ENCODE measurements around the gene DICER1. TPM values are rescaled to one million over a fixed set of nuclear protein-coding genes. Genes with fewer than 3 reads are reported as not detected.
"Not testable (repeated sequence)": the region's sequence is repeated elsewhere in the genome, so short reads cannot be mapped to it uniquely, and the experiment has no call there.

DICER1 gene
- total RNA-seq, 2 donors from 2014 or later: 46.5 to 48.1 TPM

- Mint-ChIP-seq H3K4me1 (peaks cover 28% of the 10 kb centered on the region), H3K27ac (peak overlapping the region; percentile 41), H3K9me3 (peaks cover 3% of the 10 kb centered on the region), H3K27me3 (no peaks in the 10 kb centered on the region), H3K36me3 (ENCODE audit: low read depth) (peaks cover 21% of the 10 kb centered on the region), H3K4me3 (no peak overlapping the region)
- no peak for ATAC-seq (replicated peaks)
Observed at GRCh38 chr14:95146079-95146771, 11.1 kb downstream of the DICER1 start.

- Mint-ChIP-seq H3K4me1 (peaks cover 30% of the 10 kb centered on the region), H3K4me3 (no peak overlapping the region), H3K27me3 (no peaks in the 10 kb centered on the region), H3K36me3 (ENCODE audit: low read depth) (peaks cover 23% of the 10 kb centered on the region), H3K27ac (no peak overlapping the region), H3K9me3 (peaks cover 3% of the 10 kb centered on the region)
- ATAC-seq (replicated peaks): no peak
Observed at GRCh38 chr14:95144849-95145248, 12.5 kb downstream of the DICER1 start.

GRCh38 chr14:95143808-95144620, 13.3 kb downstream of the DICER1 start:
- peaks cover 30% of the 10 kb centered on the region for H3K36me3 Mint-ChIP-seq (ENCODE audit: low read depth)

GRCh38 chr14:95142208-95142607, 15.1 kb downstream of the DICER1 start:
- peak overlapping the region; percentile 28 for H3K27ac Mint-ChIP-seq
- no peak for ATAC-seq (replicated peaks)
- peaks cover 3% of the 10 kb centered on the region for H3K9me3 Mint-ChIP-seq
- H3K4me1 Mint-ChIP-seq: peaks cover 28% of the 10 kb centered on the region
- no peak overlapping the region for H3K4me3 Mint-ChIP-seq
- H3K36me3 Mint-ChIP-seq (ENCODE audit: low read depth): peaks cover 25% of the 10 kb centered on the region
- no peaks in the 10 kb centered on the region for H3K27me3 Mint-ChIP-seq

More at GRCh38 chr14:95143808-95144620, 13.3 kb downstream of the DICER1 start:
- ATAC-seq (replicated peaks): no peak
- Mint-ChIP-seq H3K4me1 (peaks cover 35% of the 10 kb centered on the region), H3K9me3 (peaks cover 3% of the 10 kb centered on the region), H3K27ac (peak overlapping the region; percentile 28), H3K4me3 (no peak overlapping the region), H3K27me3 (no peaks in the 10 kb centered on the region)

- no peak for ATAC-seq (replicated peaks)
- H3K4me1 Mint-ChIP-seq: peaks cover 30% of the 10 kb centered on the region
Observed at GRCh38 chr14:95141684-95142083, 15.6 kb downstream of the DICER1 start.

GRCh38 chr14:95140060-95140858, 17.1 kb downstream of the DICER1 start:
- Mint-ChIP-seq H3K4me1 (peaks cover 29% of the 10 kb centered on the region), H3K4me3 (peak overlapping the region; percentile 11), H3K36me3 (ENCODE audit: low read depth) (peaks cover 19% of the 10 kb centered on the region), H3K27ac (peak overlapping the region; percentile 18), H3K27me3 (no peaks in the 10 kb centered on the region), H3K9me3 (no peaks in the 10 kb centered on the region)
- peak; percentile 74 for ATAC-seq (replicated peaks)

More at GRCh38 chr14:95141684-95142083, 15.6 kb downstream of the DICER1 start:
- Mint-ChIP-seq H3K4me3 (no peak overlapping the region), H3K27me3 (no peaks in the 10 kb centered on the region), H3K36me3 (ENCODE audit: low read depth) (peaks cover 22% of the 10 kb centered on the region), H3K27ac (peak overlapping the region; percentile 28), H3K9me3 (peaks cover 3% of the 10 kb centered on the region)

- no peaks in the 10 kb centered on the region for H3K9me3 Mint-ChIP-seq
- peaks cover 30% of the 10 kb centered on the region for H3K36me3 Mint-ChIP-seq (ENCODE audit: low read depth)
- peak overlapping the region; percentile 45 for H3K27ac Mint-ChIP-seq
- H3K4me3 Mint-ChIP-seq: no peak overlapping the region
- peaks cover 38% of the 10 kb centered on the region for H3K4me1 Mint-ChIP-seq
- ATAC-seq (replicated peaks): no peak
- no peaks in the 10 kb centered on the region for H3K27me3 Mint-ChIP-seq
Observed at GRCh38 chr14:95138876-95139275, 18.5 kb downstream of the DICER1 start.

- H3K4me3 Mint-ChIP-seq; H3K27me3 Mint-ChIP-seq; H3K9me3 Mint-ChIP-seq; ATAC-seq (replicated peaks): not testable (repeated sequence)
- Mint-ChIP-seq H3K36me3 (ENCODE audit: low read depth) (peaks cover 32% of the 10 kb centered on the region), H3K27ac (peak overlapping the region; percentile 45), H3K4me1 (peaks cover 38% of the 10 kb centered on the region)
Observed at GRCh38 chr14:95138455-95138854, 18.9 kb downstream of the DICER1 start.

GRCh38 chr14:95137804-95138167, 19.5 kb downstream of the DICER1 start:
- Mint-ChIP-seq H3K4me1 (peaks cover 38% of the 10 kb centered on the region), H3K36me3 (ENCODE audit: low read depth) (peaks cover 38% of the 10 kb centered on the region), H3K27ac (peak overlapping the region; percentile 77), H3K27me3 (no peaks in the 10 kb centered on the region), H3K9me3 (no peaks in the 10 kb centered on the region), H3K4me3 (no peak overlapping the region)
- ATAC-seq (replicated peaks): no peak

GRCh38 chr14:95137164-95137803, 20.0 kb downstream of the DICER1 start:
- peaks cover 38% of the 10 kb centered on the region for H3K4me1 Mint-ChIP-seq
- peaks cover 43% of the 10 kb centered on the region for H3K36me3 Mint-ChIP-seq (ENCODE audit: low read depth)
- no peak for ATAC-seq (replicated peaks)
- no peaks in the 10 kb centered on the region for H3K27me3 Mint-ChIP-seq
- no peaks in the 10 kb centered on the region for H3K9me3 Mint-ChIP-seq
- H3K4me3 Mint-ChIP-seq: no peak overlapping the region
- peak overlapping the region; percentile 77 for H3K27ac Mint-ChIP-seq

GRCh38 chr14:95136631-95137030, 20.7 kb downstream of the DICER1 start:
- Mint-ChIP-seq H3K4me1 (peaks cover 38% of the 10 kb centered on the region), H3K4me3 (no peak overlapping the region), H3K9me3 (no peaks in the 10 kb centered on the region), H3K27ac (peak overlapping the region; percentile 77), H3K27me3 (no peaks in the 10 kb centered on the region), H3K36me3 (ENCODE audit: low read depth) (peaks cover 50% of the 10 kb centered on the region)
- ATAC-seq (replicated peaks): no peak

GRCh38 chr14:95134304-95134933, 22.9 kb downstream of the DICER1 start:
- H3K27ac Mint-ChIP-seq: peak overlapping the region; percentile 37

GRCh38 chr14:95133282-95133681, 24.0 kb downstream of the DICER1 start:
- Mint-ChIP-seq H3K9me3 (no peaks in the 10 kb centered on the region), H3K27ac (no peak overlapping the region), H3K27me3 (no peaks in the 10 kb centered on the region), H3K4me1 (peaks cover 19% of the 10 kb centered on the region), H3K4me3 (no peak overlapping the region), H3K36me3 (ENCODE audit: low read depth) (peaks cover 74% of the 10 kb centered on the region)
- no peak for ATAC-seq (replicated peaks)

More at GRCh38 chr14:95134304-95134933, 22.9 kb downstream of the DICER1 start:
- Mint-ChIP-seq H3K27me3 (no peaks in the 10 kb centered on the region), H3K4me1 (peaks cover 26% of the 10 kb centered on the region), H3K4me3 (no peak overlapping the region), H3K36me3 (ENCODE audit: low read depth) (peaks cover 66% of the 10 kb centered on the region), H3K9me3 (no peaks in the 10 kb centered on the region)
- ATAC-seq (replicated peaks): no peak

All from activated T-helper 17 cell treated with anti-CD3 and anti-CD28 coated beads, Interleukin-2, amount 50 U/mL, for 72 hours (primary cell).